WTC11 (cell line): ENCODE data around the gene SMIM22. TPM values are rescaled to one million over a fixed set of nuclear protein-coding genes. Genes with fewer than 3 reads are reported as not detected.

Source experiments
- ATAC-seq: fragments of 200-7000 bp; cut with Tn5 transposase; 2 replicates; pipeline ENCODE4 v1.10.0; 2021; ENCODE audit warnings: mild to moderate bottlenecking, moderate library complexity
- CTCF ChIA-PET: fragments of 300-600 bp; sonication (Branson Sonifier 250); formaldehyde crosslinking; loops from one replicate; lab custom pipeline; 2021; ENCODE audit warnings: antibody characterized with exemption; lab: Charles Lee
- POLR2A ChIA-PET: fragments of 350-600 bp; sonication (Branson Sonifier 250); formaldehyde crosslinking; loops from one replicate; lab custom pipeline; 2021; ENCODE audit warnings: antibody characterized with exemption; lab: Charles Lee
- DNase-seq: peaks from one replicate; pipeline ENCODE4 v3.0.0; 2021; ENCODE audit warnings: low spot score
- H3K27ac Mint-ChIP-seq: 2 replicates; pipeline ENCODE4 v1.8.0; 2021; ENCODE audit warnings: mixed read lengths
- H3K27me3 Mint-ChIP-seq: 2 replicates; pipeline ENCODE4 v1.8.0; 2021; ENCODE audit warnings: low read depth, mild to moderate bottlenecking, moderate library complexity, mixed read lengths
- H3K36me3 Mint-ChIP-seq: 2 replicates; pipeline ENCODE4 v1.8.0; 2021; ENCODE audit warnings: mixed read lengths
- H3K4me1 Mint-ChIP-seq: 2 replicates; pipeline ENCODE4 v1.8.0; 2022; ENCODE audit warnings: mixed read lengths
- H3K4me3 Mint-ChIP-seq: 2 replicates; pipeline ENCODE4 v1.8.0; 2021; ENCODE audit warnings: mild to moderate bottlenecking, moderate library complexity, mixed read lengths
- H3K9me3 Mint-ChIP-seq: 2 replicates; pipeline ENCODE4 v1.8.0; 2021; ENCODE audit warnings: mixed read lengths
- ATF1 ChIP-seq: sonication (generic); formaldehyde crosslinking; IDR thresholded peaks from 2 replicates; pipeline ENCODE4 v1.8.1; 2023; ENCODE audit warnings: mild to moderate bottlenecking, moderate library complexity, missing genetic modification reagents
- CREB1 ChIP-seq: sonication (generic); formaldehyde crosslinking; IDR thresholded peaks from 2 replicates; pipeline ENCODE4 v1.8.0; 2023; ENCODE audit warnings: mild to moderate bottlenecking, missing genetic modification reagents
- ELF4 ChIP-seq: sonication (generic); formaldehyde crosslinking; IDR thresholded peaks from 2 replicates; pipeline ENCODE4 v1.8.1; 2022; ENCODE audit warnings: low read depth, mild to moderate bottlenecking, moderate library complexity, missing genetic modification reagents
- FOXJ3 ChIP-seq: sonication (generic); formaldehyde crosslinking; IDR thresholded peaks from 2 replicates; pipeline ENCODE4 v1.9.0; 2021; ENCODE audit warnings: missing genetic modification reagents, mild to moderate bottlenecking, borderline replicate concordance
- GABPB1 ChIP-seq: sonication (generic); formaldehyde crosslinking; IDR thresholded peaks from 2 replicates; pipeline ENCODE4 v1.8.1; 2023; ENCODE audit warnings: mild to moderate bottlenecking, missing genetic modification reagents
- GRHL2 ChIP-seq: fragments of 250-450 bp; sonication (Bioruptor Pico); IDR thresholded peaks from 2 replicates; pipeline ENCODE4 v1.8.0; 2022; ENCODE audit warnings: mild to moderate bottlenecking, moderate library complexity; ENCODE audit not compliant: insufficient replicate concordance, severe bottlenecking
- HMGA2 ChIP-seq: fragments of 250-450 bp; sonication (Bioruptor Pico); IDR thresholded peaks from 2 replicates; pipeline ENCODE4 v1.4.0; 2021; ENCODE audit warnings: mild to moderate bottlenecking, moderate library complexity
- JAZF1 ChIP-seq: fragments of 250-450 bp; sonication (Bioruptor Pico); IDR thresholded peaks from 2 replicates; pipeline ENCODE4 v1.9.0; 2021; ENCODE audit warnings: moderate library complexity, mild to moderate bottlenecking, inconsistent platforms
- JUN ChIP-seq: sonication (generic); formaldehyde crosslinking; IDR thresholded peaks from 2 replicates; pipeline ENCODE4 v1.8.0; 2023; ENCODE audit warnings: mild to moderate bottlenecking, missing genetic modification reagents
- MYBL2 ChIP-seq: sonication (generic); formaldehyde crosslinking; IDR thresholded peaks from 2 replicates; pipeline ENCODE4 v1.8.1; 2023; ENCODE audit warnings: mild to moderate bottlenecking, moderate library complexity, missing genetic modification reagents
- NFATC4 ChIP-seq: fragments of 250-450 bp; sonication (Bioruptor Pico); IDR thresholded peaks from 2 replicates; pipeline ENCODE4 v1.9.0; 2021; ENCODE audit warnings: mild to moderate bottlenecking
- NR1H2 ChIP-seq: sonication (generic); formaldehyde crosslinking; IDR thresholded peaks from 2 replicates; pipeline ENCODE4 v1.9.0; 2021; ENCODE audit warnings: mild to moderate bottlenecking, moderate library complexity, missing genetic modification reagents
- RORB ChIP-seq: fragments of 250-450 bp; sonication (Bioruptor Pico); IDR thresholded peaks from 2 replicates; pipeline ENCODE4 v1.9.0; 2021; ENCODE audit warnings: mild to moderate bottlenecking
- TEAD1 ChIP-seq: sonication (generic); formaldehyde crosslinking; IDR thresholded peaks from 2 replicates; pipeline ENCODE4 v1.8.0; 2022; ENCODE audit warnings: mild to moderate bottlenecking, missing genetic modification reagents
- TEAD4 ChIP-seq: sonication (generic); formaldehyde crosslinking; IDR thresholded peaks from 2 replicates; pipeline ENCODE4 v1.8.0; 2022; ENCODE audit warnings: mild to moderate bottlenecking, missing genetic modification reagents
- ZNF219 ChIP-seq: sonication (generic); formaldehyde crosslinking; IDR thresholded peaks from 2 replicates; pipeline ENCODE4 v1.8.0; 2023; ENCODE audit warnings: missing genetic modification reagents, mild to moderate bottlenecking, borderline replicate concordance
- ZNF263 ChIP-seq: sonication (generic); formaldehyde crosslinking; IDR thresholded peaks from 2 replicates; pipeline ENCODE4 v1.8.1; 2022; ENCODE audit warnings: low read depth, mild to moderate bottlenecking, moderate library complexity, missing genetic modification reagents
- ZNF423 ChIP-seq: fragments of 250-450 bp; sonication (Bioruptor Pico); IDR thresholded peaks from 2 replicates; pipeline ENCODE4 v2.1.2; 2022; ENCODE audit warnings: mild to moderate bottlenecking, moderate library complexity
- total RNA-seq: library from RNA; stranded (reverse); gene quantifications from 3 replicates; pipeline ENCODE4 v1.2.3, GENCODE V29; 2021
- TF ChIP-seq, protein P1 (sequence below): sonication (generic); formaldehyde crosslinking; IDR thresholded peaks from 2 replicates; pipeline ENCODE4 v1.8.0; 2022; ENCODE audit warnings: mild to moderate bottlenecking, missing genetic modification reagents
- TF ChIP-seq, protein P2 (sequence below): sonication (generic); formaldehyde crosslinking; IDR thresholded peaks from 2 replicates; pipeline ENCODE4 v1.8.1; 2022; ENCODE audit warnings: low read depth, missing genetic modification reagents, borderline replicate concordance
- TF ChIP-seq, protein P3 (sequence below): fragments of 250-450 bp; sonication (Bioruptor Pico); IDR thresholded peaks from 2 replicates; pipeline ENCODE4 v1.9.0; 2021; ENCODE audit warnings: mild to moderate bottlenecking
- TF ChIP-seq, protein P4 (sequence below): sonication (generic); formaldehyde crosslinking; IDR thresholded peaks from 2 replicates; pipeline ENCODE4 v1.8.1; 2022; ENCODE audit warnings: mild to moderate bottlenecking, missing genetic modification reagents, moderate library complexity, borderline replicate concordance
- TF ChIP-seq, protein P5 (sequence below): sonication (generic); formaldehyde crosslinking; IDR thresholded peaks from 2 replicates; pipeline ENCODE4 v1.8.0; 2022; ENCODE audit warnings: mild to moderate bottlenecking, missing genetic modification reagents
- TF ChIP-seq, protein P6 (sequence below): sonication (generic); formaldehyde crosslinking; IDR thresholded peaks from 2 replicates; pipeline ENCODE4 v1.8.1; 2023; ENCODE audit warnings: mild to moderate bottlenecking, missing genetic modification reagents

SMIM22 gene
- total RNA-seq, 1 experiment from 2014 or later = not detected

DNA sequence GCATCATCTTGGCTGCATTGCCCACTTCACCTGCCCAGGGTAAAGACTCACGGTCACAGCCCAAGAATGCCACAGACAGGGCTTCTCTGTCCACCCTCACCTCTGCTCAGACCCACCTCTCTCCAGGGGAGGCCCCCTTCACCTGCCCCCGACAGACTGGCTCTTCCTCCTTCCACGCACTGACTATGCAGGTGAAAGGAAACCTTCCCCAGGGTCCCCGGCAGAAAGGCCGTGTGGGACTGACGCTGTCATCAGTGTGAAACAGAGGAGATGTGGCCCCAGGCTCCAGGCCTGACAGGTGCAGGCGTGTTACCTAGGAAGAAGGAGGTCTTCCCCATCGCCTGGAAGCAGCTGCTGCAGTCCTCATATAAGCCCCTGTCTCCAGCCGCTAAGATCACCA is 16.6 kb downstream of the SMIM22 start:
- Mint-ChIP-seq H3K4me3 (no peak overlapping the region), H3K27ac (peak overlapping the region; percentile 83; the same call in 1 of the 2 replicates), H3K27me3 (no peaks in the 10 kb centered on the region), H3K9me3 (no peaks in the 10 kb centered on the region), H3K36me3 (peaks cover 63% of the 10 kb centered on the region), H3K4me1 (no peaks in the 10 kb centered on the region)
- no peak for ATAC-seq
- ChIA-PET CTCF (no interaction called here), POLR2A (interaction anchor here (0.8 kb wide), 1 partner anchor 9 kb away, joined by 3 read pairs; no protein-coding TSS in a partner anchor)
- TF ChIP-seq GRHL2 (CRISPR knock-in tag) (no peak), ELF4 (CRISPR knock-in tag) (no peak), ZNF263 (CRISPR knock-in tag) (no peak), TEAD1 (CRISPR knock-in tag) (no peak), RORB (CRISPR knock-in tag) (no peak), ZNF219 (no peak)
- TF ChIP-seq, protein P1, sequence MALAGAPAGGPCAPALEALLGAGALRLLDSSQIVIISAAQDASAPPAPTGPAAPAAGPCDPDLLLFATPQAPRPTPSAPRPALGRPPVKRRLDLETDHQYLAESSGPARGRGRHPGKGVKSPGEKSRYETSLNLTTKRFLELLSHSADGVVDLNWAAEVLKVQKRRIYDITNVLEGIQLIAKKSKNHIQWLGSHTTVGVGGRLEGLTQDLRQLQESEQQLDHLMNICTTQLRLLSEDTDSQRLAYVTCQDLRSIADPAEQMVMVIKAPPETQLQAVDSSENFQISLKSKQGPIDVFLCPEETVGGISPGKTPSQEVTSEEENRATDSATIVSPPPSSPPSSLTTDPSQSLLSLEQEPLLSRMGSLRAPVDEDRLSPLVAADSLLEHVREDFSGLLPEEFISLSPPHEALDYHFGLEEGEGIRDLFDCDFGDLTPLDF (CRISPR knock-in tag) = no peak
- TF ChIP-seq, protein P2, sequence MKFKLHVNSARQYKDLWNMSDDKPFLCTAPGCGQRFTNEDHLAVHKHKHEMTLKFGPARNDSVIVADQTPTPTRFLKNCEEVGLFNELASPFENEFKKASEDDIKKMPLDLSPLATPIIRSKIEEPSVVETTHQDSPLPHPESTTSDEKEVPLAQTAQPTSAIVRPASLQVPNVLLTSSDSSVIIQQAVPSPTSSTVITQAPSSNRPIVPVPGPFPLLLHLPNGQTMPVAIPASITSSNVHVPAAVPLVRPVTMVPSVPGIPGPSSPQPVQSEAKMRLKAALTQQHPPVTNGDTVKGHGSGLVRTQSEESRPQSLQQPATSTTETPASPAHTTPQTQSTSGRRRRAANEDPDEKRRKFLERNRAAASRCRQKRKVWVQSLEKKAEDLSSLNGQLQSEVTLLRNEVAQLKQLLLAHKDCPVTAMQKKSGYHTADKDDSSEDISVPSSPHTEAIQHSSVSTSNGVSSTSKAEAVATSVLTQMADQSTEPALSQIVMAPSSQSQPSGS = no peak
- DNase-seq = no peak

DNA sequence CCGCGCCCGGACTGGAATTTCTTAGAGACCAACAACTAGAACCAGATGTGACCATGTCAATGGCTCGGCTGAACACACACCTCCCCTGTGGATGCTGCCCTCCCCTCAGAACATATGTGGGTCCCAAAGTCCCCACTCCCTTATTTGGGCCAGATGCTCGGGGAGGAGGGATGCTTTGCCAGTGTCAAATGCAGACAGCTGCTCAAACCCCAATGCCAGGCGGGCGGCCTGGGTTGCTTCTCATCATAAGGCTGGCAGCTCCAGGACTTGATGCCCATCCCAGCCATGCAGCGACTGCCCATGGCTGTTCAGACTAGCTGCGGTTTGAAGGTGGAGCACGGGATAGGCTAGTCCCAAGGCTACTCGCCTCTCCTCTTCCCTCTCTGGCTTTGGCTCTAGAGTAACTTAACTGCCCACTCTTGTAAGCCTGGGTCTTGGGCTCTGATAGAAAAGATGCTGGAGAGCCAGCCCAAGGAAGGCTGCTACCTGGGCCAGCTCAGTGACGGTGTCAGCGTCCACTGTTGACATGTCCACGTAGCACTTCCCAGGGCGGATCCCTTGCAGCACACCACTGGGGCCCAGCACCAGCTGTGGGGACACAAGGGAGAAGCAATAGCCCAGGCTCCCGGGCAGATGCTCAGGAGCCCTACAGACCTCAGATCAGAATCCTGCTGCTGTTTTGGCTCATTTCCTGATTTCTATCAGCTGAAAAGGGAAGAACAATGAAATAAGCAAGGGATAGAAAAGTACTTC is 18.3 kb downstream of the SMIM22 start:
- H3K4me1 Mint-ChIP-seq = no peaks in the 10 kb centered on the region
- TF ChIP-seq GABPB1 (CRISPR knock-in tag) = no peak
- no peak for TF ChIP-seq FOXJ3
- no peak for TF ChIP-seq NFATC4 (CRISPR knock-in tag)
- TF ChIP-seq JUN = no peak
- no peak for TF ChIP-seq ZNF423 (CRISPR knock-in tag)
- TF ChIP-seq, protein P3, sequence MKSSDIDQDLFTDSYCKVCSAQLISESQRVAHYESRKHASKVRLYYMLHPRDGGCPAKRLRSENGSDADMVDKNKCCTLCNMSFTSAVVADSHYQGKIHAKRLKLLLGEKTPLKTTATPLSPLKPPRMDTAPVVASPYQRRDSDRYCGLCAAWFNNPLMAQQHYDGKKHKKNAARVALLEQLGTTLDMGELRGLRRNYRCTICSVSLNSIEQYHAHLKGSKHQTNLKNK (CRISPR knock-in tag) = no peak
- no peak for TF ChIP-seq NR1H2 (CRISPR knock-in tag)
- TF ChIP-seq, protein P4, sequence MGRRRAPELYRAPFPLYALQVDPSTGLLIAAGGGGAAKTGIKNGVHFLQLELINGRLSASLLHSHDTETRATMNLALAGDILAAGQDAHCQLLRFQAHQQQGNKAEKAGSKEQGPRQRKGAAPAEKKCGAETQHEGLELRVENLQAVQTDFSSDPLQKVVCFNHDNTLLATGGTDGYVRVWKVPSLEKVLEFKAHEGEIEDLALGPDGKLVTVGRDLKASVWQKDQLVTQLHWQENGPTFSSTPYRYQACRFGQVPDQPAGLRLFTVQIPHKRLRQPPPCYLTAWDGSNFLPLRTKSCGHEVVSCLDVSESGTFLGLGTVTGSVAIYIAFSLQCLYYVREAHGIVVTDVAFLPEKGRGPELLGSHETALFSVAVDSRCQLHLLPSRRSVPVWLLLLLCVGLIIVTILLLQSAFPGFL (CRISPR knock-in tag) = no peak
- no peak for TF ChIP-seq TEAD4 (CRISPR knock-in tag)
- no peak for TF ChIP-seq GRHL2 (CRISPR knock-in tag)
- TF ChIP-seq CREB1 (CRISPR knock-in tag) = no peak
- TF ChIP-seq, protein P5, sequence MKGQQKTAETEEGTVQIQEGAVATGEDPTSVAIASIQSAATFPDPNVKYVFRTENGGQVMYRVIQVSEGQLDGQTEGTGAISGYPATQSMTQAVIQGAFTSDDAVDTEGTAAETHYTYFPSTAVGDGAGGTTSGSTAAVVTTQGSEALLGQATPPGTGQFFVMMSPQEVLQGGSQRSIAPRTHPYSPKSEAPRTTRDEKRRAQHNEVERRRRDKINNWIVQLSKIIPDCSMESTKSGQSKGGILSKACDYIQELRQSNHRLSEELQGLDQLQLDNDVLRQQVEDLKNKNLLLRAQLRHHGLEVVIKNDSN (CRISPR knock-in tag) = no peak
- no peak for TF ChIP-seq ATF1 (CRISPR knock-in tag)
- TF ChIP-seq, protein P2 = no peak
- TF ChIP-seq JAZF1 = no peak
- TF ChIP-seq MYBL2 = no peak
- no peak for TF ChIP-seq HMGA2 (CRISPR knock-in tag)
- TF ChIP-seq, protein P6, sequence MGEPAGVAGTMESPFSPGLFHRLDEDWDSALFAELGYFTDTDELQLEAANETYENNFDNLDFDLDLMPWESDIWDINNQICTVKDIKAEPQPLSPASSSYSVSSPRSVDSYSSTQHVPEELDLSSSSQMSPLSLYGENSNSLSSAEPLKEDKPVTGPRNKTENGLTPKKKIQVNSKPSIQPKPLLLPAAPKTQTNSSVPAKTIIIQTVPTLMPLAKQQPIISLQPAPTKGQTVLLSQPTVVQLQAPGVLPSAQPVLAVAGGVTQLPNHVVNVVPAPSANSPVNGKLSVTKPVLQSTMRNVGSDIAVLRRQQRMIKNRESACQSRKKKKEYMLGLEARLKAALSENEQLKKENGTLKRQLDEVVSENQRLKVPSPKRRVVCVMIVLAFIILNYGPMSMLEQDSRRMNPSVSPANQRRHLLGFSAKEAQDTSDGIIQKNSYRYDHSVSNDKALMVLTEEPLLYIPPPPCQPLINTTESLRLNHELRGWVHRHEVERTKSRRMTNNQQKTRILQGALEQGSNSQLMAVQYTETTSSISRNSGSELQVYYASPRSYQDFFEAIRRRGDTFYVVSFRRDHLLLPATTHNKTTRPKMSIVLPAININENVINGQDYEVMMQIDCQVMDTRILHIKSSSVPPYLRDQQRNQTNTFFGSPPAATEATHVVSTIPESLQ (CRISPR knock-in tag) = no peak
- no peak overlapping the region for H3K4me3 Mint-ChIP-seq
- DNase-seq (no peak), ATAC-seq (no peak)
- H3K27ac Mint-ChIP-seq = no peak overlapping the region
- H3K27me3 Mint-ChIP-seq = no peaks in the 10 kb centered on the region
- peaks cover 64% of the 10 kb centered on the region for H3K36me3 Mint-ChIP-seq
- H3K9me3 Mint-ChIP-seq = no peaks in the 10 kb centered on the region
- POLR2A ChIA-PET = interaction anchor here (0.6 kb wide), 1 partner anchor 42 kb away, joined by 3 read pairs; no protein-coding TSS in a partner anchor
- CTCF ChIA-PET = interaction anchor here (1.3 kb wide), 1 partner anchor 10 kb away, joined by 6 read pairs; the partner anchor contains the start of gene ROGDI
